ENCODE results near the gene PDK1.
"Not testable (repeated sequence)": the region's sequence is repeated elsewhere in the genome, so short reads cannot be mapped to it uniquely, and the experiment has no call there.

Gene PDK1

DNA sequence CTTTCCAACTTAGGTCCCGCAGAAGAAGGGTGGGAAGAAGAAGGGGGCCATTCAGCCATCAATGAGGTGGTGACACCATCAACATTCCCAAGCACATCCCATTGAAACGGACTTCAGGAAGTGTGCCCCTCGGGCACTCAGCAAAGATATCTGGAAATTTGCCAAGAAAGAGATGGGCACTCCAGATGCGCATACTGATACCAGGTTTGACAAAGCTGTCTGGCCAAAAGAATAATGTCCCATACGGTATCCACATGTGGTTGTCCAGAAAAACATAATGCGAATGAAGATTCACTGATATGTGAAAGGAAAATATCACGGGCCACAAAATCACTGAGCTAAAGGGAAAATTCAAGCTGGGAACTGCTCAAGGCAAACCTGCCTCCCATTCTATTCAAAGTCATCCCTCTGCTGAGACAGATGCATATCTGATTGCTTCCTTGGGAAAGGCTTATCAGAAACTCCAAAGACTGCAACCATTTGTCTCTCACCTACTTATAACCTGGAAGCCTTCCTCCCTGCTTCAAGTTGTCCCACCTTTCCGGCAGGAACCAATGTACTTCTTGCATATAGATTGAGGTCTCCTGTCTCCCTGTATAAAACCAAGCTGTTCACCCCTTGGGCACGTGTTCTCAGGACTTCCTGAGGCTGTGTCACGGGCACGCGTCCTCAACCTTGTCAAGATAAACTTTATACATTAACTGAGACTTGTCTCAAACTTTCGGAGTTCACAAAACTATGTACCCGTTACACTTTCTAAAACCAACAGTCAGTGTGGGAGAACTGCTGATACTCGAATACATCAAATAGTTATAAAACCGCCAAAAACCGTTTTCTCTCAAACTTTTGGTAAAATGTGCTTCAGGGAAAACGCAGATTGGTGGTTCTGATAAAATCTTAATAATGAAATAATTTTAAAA, 1.3 kb upstream of the PDK1 start:
- no peak for DNase-seq

DNA sequence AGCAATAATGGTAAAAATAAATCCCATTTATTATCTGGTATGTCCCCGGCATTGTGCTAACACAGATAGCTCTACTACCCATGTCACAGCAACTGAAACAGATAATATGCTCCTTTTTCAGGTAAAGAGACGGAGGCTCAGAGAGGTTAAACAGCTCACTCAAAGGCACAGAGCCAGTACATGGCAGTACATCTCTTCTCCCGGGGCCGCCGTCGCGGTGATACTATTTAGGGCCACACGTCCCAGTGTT, 693 bp upstream of the PDK1 start:
- no peak for DNase-seq

DNA sequence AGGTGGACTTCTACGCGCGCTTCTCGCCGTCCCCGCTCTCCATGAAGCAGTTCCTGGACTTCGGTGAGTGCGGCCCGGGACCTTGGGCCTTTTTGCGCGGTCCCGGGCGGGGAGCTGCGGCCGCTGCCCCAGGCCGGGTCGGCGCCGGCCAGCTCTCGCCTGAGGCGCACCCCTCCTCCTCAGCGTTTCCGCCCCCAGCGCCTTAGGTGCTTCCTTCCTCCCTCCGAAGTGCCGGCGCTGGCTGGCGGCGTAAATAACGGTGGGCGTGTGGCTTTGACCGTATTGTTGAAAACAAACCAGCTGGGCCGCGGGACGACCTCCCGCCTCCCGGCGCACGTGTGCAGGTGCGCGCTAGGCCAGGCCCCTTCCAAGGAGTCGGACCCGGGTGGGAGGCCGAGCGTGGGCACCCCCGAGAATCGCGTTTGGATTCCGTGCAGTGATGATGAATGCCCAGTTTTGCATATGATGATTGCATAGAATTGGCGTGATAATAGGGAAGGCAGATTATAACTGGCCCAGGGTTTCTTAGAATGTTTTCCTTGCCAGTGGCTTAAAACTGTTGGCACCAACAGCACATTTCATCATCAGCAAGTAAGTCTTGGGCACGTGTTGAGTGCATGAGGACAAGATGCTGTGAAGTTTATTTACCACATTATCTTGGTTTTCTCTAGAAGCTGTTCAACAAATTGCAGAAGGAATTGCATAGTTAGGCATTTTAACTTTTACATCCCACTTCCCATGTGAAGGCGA, 569 bp downstream of the PDK1 start:
- DNase-seq, result peak; percentile 79

DNA sequence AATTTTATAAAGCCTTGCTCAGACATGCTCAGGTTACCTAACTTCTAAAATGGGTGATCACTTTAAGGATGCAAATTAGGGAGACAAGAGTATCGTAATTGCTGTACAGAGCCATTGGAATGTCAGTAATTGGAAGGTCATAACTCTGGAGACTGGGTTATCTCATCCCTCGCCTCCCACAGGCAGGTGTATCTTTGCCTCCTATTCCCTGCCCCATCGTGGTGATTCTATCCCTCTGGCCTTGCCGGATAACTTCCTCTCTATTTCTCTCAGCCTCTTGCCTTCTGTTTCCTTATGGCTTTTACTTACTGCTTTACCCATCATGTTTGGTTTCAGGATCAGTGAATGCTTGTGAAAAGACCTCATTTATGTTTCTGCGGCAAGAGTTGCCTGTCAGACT, 2.5 kb downstream of the PDK1 start:
- DNase-seq, result no peak

DNA sequence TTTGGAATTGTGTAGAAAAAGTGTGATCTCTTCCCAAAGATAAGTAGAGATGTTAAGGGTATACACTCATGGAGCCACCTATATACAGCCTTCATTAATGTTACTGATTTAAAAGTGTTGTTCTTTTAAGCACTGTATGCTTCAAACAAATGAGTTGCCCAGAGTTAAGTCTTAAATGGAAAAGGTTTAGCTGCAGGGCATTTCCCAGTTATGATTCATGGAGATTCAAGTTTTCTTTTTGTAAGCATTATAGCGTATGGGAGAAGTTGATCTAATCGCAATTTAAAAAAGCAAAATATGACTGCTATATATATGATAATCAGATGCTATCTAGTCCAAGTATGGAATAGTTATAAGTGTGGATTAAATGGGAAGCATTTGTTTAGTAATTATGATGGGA, 4.8 kb downstream of the PDK1 start:
- DNase-seq, result no peak

DNA sequence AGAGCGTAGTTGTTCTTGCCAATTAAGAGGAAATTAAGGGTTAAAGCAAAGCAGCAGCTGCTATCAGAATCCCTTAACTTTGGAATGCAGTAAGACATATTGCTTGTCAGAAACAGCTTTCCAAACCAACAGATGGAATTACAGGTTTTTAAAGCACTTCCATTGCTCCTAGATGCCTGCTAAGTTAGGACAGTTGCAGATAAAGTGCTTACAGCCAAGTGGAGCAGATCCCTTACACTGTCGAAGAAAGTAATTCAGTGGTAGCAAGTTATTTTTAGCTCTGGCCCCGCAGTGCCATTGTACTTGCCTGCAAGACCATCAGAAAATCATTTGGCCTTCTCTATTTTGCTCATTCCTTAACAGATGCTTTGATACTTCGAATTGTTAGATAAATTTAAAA, 5.4 kb downstream of the PDK1 start:
- DNase-seq, result no peak

DNA sequence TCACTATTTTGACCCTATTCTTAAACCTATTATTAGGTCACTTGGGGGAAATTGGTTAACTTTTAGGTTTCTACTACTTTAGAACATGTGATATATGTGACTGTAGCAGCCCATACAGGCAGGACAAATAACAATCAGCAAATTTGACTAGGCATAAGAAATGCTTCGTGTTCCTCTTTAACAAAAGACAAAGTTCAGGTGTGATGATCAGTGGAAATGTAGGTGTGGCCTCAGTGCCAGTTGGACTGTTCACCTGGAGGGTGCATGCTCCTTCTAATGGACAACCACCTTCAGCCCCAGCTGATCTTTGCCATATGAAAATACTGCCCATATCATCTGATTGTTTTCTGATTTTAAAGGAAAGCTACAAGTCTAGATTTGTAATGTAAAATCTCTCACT, 6.4 kb downstream of the PDK1 start:
- DNase-seq, result no peak

DNA sequence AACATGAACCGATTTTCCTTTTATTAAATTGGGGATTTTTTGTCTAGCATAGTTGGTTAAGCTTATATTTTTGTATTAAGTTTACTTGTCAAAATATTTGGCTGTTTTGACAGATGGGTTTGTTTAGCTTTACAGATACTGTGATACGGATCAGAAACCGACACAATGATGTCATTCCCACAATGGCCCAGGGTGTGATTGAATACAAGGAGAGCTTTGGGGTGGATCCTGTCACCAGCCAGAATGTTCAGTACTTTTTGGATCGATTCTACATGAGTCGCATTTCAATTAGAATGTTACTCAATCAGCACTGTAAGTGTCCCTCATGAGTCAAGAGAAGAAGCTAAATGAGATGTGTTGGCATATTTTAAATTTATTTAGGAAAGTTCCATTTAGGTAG, 8.5 kb downstream of the PDK1 start:
- no peak for DNase-seq

DNA sequence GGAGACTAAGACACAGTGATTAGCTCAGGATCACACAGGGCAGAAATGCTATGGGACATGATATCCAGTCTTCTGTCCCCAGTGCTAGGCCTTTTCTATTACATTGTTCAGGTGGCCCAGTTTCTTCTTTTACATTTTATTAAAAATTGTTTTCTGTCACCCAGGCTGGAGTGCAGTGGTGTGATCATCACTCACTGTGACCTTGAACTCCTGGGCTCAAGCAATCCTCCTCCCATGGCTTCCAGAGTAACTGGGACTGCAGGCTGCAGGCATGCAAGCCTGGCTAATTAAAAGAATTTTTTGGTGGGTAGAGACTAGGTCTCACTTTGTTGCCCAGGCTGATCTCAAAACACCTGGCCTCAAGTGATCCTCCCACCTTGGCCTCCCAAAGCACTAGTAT, 15.4 kb downstream of the PDK1 start:
- DNase-seq, result no peak

DNA sequence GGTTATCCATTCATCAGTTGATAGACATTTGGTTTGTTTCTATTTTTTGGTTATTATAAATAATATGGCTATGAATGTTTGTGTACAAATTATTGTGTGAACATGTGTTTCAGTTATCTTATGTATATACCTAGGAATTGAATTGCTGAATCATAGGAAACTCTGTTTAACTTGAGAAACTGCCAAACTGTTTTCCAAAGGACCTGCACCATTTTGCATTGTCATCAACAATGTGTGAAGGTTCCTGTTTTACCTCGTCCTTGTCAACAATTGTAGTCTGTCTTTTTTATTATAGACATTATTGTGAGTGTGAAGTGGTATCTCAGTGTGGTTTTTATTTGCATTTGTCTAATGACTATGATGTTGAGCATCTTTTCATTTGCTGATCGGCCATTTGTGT, 17.1 kb downstream of the PDK1 start:
- DNase-seq, result peak; percentile 28

DNA sequence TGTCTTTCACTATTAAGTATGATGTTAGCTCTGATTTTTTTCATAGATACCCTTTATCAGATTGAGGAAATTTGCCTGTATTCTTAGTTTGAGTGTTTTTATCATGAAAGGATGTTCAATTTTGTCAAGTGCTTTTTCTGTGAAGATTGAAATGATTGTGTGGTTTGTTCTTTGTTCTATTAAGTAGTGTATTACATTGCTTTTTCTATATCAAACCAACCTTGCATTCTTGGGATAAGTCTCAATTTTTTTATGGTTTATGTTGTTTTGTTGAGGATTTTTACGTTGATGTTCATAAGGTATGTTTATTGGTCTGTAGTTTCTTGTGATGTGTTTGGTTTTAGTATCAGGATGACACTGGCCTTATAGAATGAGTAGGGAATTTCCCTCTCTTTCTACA, 19.1 kb downstream of the PDK1 start:
- no peak for DNase-seq

DNA sequence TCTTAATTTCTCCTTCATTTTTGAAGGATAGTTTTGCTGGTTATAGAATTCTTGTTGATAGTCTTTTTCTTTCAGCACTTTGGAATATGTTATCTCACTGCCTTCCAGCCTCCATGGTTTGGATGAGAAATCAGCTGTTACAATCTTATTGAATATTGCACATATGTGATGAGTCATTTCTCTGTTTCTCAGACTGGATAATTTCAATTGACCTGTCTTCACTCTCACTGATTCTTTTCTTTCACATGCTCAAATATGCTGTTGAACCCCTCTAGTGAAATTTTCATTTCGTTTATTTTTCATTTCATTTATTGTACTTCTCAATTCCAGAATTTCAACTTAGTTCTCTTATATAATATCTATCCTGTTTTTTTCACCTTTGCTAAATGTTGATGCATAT, 22.2 kb downstream of the PDK1 start:
- DNase-seq, result peak; percentile 39

DNA sequence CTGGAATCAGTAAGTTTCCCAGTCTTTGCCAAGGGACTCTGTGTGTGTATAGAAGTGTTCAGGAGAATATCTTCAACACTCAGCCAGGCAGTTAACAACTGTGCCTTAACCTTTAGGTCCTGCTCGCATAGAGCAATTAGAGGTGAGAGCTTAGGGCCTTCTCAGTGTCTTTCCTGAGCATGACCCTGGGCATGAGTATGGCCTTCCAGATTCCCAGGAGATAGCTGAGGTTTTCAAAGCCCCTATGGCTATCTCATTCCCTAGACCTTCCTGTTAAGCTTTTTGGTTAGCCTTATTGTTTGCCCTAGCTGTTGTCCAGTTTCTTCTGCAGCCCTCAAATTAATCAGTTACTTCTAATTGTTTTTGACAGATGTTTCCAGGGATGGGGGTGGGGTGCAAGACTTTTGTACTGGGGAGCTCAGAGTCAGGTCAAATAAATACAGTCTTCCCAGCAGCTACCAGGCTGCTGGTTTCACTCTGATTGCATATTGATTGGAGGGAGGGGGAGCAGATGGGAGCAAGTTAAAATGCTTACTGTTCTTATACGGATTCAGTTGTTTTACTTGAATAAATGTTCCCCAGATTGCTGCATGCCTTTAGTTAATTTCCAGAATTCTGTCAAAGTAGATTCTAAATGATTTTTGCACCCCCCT, 23.1 kb downstream of the PDK1 start:
- peak; percentile 37 for DNase-seq

DNA sequence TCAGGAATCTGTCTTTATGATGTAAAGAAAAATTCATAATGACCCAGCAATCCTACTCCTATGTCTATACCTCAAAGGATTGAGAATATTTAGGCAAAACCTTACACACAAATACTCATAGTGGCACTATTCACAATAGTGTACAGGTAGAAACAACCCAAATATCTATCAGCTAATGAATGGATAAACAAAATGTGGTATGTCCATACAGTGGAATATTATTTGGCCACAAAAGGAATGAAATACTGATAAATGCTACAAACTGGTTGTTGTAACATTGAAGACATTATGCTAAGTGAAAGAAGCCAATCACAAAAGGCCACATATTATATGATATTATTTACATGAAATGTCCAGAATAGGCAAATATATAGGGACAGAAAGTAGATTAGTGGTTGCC, 24.7 kb downstream of the PDK1 start:
- DNase-seq, result no peak

DNA sequence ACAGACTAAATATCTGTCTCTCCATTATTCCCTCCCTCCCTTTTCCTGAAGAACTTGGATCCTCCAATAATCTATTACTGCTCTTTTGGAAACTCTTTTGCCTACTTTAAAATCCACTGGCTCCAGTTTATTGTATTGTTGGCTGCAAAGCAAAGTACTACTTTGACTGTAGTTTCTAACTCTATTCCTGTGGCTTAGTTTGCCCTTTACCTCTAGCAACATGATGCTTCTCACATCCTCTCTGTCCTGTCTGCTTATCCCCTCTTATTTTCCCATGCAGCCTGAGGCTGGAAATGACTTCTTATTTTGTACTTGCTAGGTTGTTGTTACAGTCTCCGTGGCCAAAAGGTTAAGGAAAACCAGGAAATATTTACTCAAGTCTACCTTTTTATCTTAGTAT, 26.8 kb downstream of the PDK1 start:
- DNase-seq, result no peak

DNA sequence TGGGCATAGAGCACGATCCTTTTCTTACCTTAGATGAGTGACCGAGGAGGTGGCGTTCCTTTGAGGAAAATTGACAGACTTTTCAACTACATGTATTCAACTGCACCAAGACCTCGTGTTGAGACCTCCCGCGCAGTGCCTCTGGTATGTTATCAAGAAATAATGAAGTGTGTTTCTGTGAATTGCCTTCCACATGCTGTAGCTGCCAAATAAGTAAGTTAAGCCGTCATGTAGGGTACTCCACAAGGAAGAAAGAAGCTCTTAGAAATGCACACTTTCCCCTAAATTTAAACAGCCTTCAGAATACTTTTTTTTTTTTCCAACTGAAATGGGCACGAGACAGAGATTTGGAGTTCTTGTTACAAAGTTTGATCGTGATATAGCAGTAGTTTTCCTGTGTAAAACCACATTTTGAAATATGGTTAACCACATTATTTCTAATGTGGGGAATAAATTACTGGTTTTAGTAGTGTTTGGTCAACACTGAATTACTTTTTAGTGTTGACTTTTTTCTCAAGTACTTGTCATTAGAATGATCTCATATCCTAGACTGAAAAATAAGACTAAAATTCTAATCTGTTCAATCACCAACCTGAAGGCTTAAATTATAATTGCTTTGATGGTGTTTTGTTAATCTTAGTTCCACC, 30.5 kb downstream of the PDK1 start:
- no peak for DNase-seq

DNA sequence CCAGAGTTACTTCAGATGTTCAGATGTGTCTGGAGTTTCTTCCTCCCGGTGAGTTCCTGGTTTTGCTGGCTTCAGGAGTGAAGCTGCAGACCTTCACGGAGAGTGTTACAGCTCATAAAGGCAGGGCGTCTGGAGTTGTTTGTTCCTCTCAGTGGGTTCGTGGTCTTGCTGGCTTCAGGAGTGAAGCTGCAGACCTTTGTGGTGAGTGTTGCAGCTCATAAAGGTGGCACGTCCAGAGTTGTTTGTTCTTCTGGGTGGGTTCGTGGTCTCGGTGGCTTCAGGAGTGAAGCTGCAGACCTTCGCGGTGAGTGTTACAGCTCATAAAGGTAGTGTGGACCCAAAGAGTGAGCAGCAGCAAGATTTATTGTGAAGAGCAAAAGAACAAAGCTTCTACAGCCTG, 31.3 kb downstream of the PDK1 start:
- not testable (repeated sequence) for DNase-seq

DNA sequence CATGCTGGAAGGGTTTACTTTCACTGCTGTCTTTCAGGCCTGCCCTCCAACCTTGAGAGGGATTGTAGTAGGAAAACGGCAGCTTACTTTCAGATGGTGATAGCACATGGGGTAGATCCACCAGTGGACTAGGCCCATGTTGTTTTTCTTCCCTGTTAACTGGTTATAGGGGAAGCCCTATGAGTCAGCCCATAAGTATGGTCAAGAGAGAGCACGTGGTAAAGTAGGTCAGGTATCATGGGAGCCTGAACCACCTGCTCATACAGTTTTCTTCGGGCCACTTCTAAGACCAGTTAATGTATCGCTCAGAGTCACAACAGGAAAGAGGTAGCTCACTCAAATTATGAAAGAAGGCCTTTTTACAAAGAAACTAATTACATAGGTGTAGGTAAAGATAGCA, 33.0 kb downstream of the PDK1 start:
- no peak for DNase-seq

DNA sequence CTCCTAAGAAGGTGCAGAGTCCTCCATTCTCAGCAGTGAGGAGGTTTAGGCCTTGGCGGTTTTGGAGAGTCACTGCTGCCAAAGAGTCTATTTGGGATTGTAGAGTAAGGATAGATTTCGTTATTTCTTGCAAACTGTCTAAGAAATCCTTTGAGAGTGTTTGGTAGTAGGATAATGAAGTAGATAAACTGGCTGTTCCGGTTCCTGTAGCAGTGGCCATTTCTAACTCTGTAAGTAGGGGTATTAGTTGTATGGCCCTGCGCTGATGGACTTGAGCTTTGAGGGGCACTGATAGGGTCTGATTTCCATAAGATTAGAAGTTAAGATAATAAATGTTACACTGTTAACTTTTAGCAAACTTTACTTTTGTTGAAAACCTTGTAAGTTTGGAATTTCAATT, 35.5 kb downstream of the PDK1 start:
- DNase-seq, result not testable (repeated sequence)

DNA sequence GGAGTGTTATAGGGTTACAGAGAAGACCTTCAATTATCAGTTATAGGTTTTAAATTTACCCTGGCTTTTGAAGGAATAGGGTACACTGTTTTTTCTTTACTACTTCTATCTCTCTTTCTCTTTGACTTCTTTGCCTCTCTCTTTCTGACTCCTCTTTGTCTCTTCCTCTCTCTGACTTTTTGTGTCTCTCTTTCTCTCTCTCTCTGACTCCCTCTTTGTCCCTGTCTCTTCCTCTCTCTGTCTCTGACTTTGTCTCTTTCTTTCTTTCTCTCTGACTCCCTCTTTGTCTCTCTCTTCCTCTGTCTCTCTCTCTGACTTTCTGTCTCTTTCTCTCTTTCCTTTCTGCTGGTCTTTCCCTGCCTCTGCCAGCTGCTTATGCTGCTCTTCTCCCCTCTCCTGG, 36.3 kb downstream of the PDK1 start:
- DNase-seq, result not testable (repeated sequence)

DNA sequence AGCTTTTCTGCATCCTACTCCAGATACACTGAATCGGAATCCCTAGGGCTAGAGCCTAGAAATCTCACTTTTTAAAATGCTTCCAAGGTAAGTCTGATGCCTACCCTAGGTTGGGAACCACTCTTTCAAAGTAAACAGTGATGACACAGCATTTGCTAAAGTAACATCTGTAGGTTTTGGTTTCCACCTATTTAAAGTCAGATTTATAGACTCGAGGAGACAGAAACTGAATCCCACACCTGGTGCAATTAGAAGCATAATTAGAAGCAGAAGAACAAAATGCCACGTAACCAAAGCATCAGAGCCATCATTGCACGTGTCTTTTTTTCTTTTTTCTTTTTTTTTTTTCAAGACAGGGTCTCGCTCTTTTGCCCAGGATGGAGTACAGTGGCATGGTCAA, 40.9 kb downstream of the PDK1 start:
- DNase-seq, result no peak

DNA sequence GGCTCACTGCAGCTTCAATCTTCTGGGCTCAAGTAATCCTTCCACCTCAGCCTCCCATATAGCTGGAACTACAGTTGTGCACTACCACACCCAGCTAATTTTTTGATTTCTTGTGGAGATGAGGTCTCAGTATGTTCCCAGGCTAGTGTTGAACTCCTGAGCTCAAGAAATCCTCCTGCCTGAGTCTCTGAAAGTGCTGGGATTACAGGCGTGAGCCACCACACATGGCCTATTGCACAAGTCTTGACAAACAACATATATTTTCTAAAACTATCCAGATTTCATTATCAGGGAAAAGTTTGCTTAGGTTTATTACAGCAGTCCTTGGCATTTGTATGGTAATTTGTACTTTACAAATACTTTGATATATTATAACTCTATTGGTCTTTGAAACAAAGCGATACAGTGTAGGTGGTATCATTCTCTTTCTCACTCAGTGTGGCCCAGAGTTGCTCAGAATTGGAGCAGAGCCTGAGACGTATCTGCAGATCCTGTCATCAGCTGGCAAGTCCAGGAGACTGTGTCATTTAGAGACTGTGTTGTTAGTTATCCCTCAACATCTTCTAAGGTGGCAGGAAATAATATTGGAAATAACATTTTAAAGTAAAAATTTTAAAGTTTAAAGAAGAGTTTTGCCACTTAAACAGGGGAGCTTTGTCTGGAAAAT, 41.4 kb downstream of the PDK1 start:
- no peak for DNase-seq

DNA sequence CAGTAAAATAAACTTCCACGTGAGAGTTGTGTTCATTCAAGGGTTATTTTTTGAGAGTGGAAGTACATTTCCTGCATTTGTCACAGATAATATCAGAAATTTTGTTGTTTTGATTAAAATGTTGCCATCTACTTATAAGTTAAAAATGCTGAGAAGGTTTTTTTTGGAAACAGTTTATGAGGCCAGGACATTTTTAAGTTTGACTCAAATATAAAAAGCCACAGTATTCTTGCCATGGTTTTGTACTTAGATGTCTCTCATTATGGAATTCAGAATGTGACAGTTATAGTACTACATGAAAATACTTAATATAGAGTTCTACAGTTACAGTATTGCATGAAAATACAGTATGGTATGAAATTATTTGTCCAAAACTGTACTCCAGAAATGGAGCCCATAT, 44.1 kb downstream of the PDK1 start:
- no peak for DNase-seq
